Thyroid gland (tissue), 4 donors: ENCODE data around the gene ZBTB18. TPM values are rescaled to one million over a fixed set of nuclear protein-coding genes. Genes with fewer than 3 reads are reported as not detected.
A peak's percentile ranks its signal among the peaks of the same experiment; 100 is the strongest.

Experiments used
- DNase-seq, 2 donors: peaks; one replicate each; pipeline ENCODE4 v3.0.0-alpha.2; 2019
- H3K27ac ChIP-seq, 3 donors: fragments of 200-600 bp; sonication (generic); 1 replicate in 2 of 3; 2 replicates in 1 of 3; pipeline ENCODE4 v1.5.1; 2016 to 2019; ENCODE audit warnings: mild to moderate bottlenecking in 1 of 3, moderate library complexity in 1 of 3
- H3K27me3 ChIP-seq: fragments of 200-600 bp; sonication (generic); one replicate; pipeline ENCODE4 v1.5.1; 2019
- H3K36me3 ChIP-seq, 2 donors: fragments of 200-600 bp; sonication (generic); one replicate each; pipeline ENCODE4 v1.5.1; 2016 to 2019
- H3K4me1 ChIP-seq, 2 donors: fragments of 200-600 bp; sonication (generic); one replicate each; pipeline ENCODE4 v1.5.1; 2017 to 2019
- H3K4me3 ChIP-seq, 3 donors: fragments of 200-600 bp; sonication (generic); replicated peaks in 1 of 3; 1 replicate in 2 of 3; 2 replicates in 1 of 3; pipeline ENCODE4 v1.5.1; 2016; ENCODE audit warnings: mild to moderate bottlenecking in 1 of 3
- H3K9me3 ChIP-seq: fragments of 200-600 bp; sonication (generic); one replicate; pipeline ENCODE4 v1.5.1; 2017
- CTCF ChIP-seq, 6 experiments: fragments of 200-600 bp in 3 of 6; fragments of 450-650 bp in 3 of 6; sonication (generic) in 3 of 6; IDR thresholded peaks; one replicate each; pipeline ENCODE4 v1.5.1; 2016 to 2019; ENCODE audit warnings: antibody characterized with exemption in 6 of 6, mild to moderate bottlenecking in 2 of 6, inconsistent platforms in 1 of 6, moderate library complexity in 1 of 6
- POLR2A ChIP-seq, 2 donors: fragments of 450-650 bp; IDR thresholded peaks; one replicate each; pipeline ENCODE4 v1.6.1; 2017; ENCODE audit warnings: antibody characterized with exemption in 2 of 2, mild to moderate bottlenecking in 2 of 2, moderate library complexity in 1 of 2
- WGBS, 2 donors: methylation state at CpG; one replicate each; pipeline ENCODE4 v1.1.5; 2017; 5-methylcytosine and 5-hydroxymethylcytosine counted together
- intact Hi-C: fragments of 100-400 bp; cut with DNase I; formaldehyde crosslinking; loops from one replicate; pipeline ENCODE4 v1.15.1; 2023
- total RNA-seq, 4 donors: library from RNA; depleted of rRNA; stranded (reverse); fragments of >200 nt; gene quantifications; one replicate each; pipeline ENCODE4 v1.2.3, GENCODE V29; 2016

ZBTB18 gene
- total RNA-seq, 4 donors from 2014 or later, result 15.5 to 20.6 (median 18.3) TPM

DNA sequence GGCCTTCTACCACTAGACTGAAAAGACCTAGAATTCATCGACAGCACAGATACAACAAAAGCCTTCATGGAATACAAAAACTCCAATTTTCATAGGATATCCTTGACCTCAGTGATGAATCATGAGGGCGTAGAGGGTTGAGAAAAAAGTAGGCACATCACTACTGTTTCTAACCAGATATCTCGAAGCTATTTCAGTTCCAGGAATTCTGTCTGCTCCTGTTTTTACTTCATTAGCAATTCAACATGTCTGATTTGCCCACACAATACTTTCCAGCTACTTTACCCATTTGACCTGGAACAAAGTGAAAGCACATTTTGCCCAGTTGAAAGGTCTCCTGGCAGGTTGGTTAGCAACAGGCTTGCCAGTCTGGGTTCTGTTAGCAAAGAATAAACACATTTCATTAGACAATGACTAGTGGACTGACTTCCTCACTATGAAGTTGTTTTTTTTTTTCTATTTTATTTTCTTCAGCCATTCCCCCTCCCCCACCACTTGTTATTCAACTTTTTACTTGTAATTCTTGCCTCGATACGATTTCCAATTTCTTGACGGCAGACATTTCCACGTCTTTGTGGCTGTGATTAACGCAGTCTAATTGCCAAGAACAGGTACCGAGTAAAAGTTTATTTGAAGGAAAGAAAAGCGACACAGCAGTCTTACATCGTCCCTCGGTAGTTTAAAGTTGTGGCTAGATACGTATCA is 4.0 kb upstream of the ZBTB18 start:
- intact Hi-C loops, result no loop called here
- no peak for TF ChIP-seq POLR2A (IDR thresholded peaks at IDR 0.05)
- no peak for TF ChIP-seq CTCF (IDR thresholded peaks at IDR 0.05)

DNA sequence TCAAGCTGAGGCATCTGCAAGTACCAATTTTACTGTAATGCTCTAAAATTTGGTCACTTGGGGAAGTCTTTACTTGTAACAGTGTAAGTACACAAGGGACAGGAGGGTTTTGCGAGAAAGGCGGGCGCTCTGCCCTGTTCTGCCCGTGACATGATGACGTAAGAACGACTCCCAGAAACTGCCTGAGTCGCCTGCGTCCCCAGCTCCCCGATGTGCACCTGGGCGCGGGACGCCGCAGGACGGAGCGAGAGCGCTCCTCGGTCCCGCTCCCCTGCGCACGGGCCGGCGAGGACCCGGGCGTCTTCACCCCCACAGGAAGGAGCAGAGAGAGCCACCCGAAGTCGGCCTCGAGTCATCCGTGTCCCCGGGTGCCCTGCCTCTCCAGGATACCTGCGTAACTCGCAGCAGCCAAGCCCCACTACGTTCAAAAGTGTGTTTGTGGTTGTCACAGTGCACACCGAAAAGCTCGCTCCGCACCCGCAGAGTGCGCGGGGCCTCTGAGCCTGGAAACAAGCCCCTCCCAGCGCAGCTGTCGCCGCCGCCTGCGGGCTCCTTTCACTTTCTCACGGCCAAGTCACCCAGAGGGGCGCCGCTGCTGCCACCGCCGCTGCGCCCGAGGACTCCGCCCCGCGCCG is 3.3 kb upstream of the ZBTB18 start:
- DNase-seq, result peak; percentile 77 to 81
- H3K27me3 ChIP-seq, result no peaks in the 10 kb centered on the region
- H3K9me3 ChIP-seq, result no peaks in the 10 kb centered on the region
- H3K27ac ChIP-seq, result peak overlapping the region; percentile 95 to 100 (median 99)
- WGBS, 2 donors, result 0% methylated on average over 34 of the region's 54 CpGs; no CpG with 5 or more reads in 1 of the 2 donors
- no peaks in the 10 kb centered on the region for H3K36me3 ChIP-seq
- intact Hi-C loops, result no loop called here
- TF ChIP-seq POLR2A (IDR thresholded peaks at IDR 0.05) (peak; percentile 88 to 98), CTCF (IDR thresholded peaks at IDR 0.05) (no peak)
- H3K4me1 ChIP-seq, result peaks cover 6 to 13% of the 10 kb centered on the region in 2 donors
- peak overlapping the region; percentile 41 to 83 (median 82) for H3K4me3 ChIP-seq

More for the DNA sequence above, 4.0 kb upstream of the ZBTB18 start:
- 12 to 14% methylated on average over 13 of the region's 13 CpGs for WGBS, 2 donors
- Histone ChIP-seq H3K27me3 (no peaks in the 10 kb centered on the region), H3K4me1 (peaks cover 6 to 13% of the 10 kb centered on the region in 2 donors), H3K9me3 (no peaks in the 10 kb centered on the region), H3K27ac (peak overlapping the region; percentile 95 to 100 (median 99)), H3K4me3 (peak overlapping the region; percentile 41 to 83 (median 82)), H3K36me3 (no peaks in the 10 kb centered on the region)
- peak; percentile 35 to 43 for DNase-seq

DNA sequence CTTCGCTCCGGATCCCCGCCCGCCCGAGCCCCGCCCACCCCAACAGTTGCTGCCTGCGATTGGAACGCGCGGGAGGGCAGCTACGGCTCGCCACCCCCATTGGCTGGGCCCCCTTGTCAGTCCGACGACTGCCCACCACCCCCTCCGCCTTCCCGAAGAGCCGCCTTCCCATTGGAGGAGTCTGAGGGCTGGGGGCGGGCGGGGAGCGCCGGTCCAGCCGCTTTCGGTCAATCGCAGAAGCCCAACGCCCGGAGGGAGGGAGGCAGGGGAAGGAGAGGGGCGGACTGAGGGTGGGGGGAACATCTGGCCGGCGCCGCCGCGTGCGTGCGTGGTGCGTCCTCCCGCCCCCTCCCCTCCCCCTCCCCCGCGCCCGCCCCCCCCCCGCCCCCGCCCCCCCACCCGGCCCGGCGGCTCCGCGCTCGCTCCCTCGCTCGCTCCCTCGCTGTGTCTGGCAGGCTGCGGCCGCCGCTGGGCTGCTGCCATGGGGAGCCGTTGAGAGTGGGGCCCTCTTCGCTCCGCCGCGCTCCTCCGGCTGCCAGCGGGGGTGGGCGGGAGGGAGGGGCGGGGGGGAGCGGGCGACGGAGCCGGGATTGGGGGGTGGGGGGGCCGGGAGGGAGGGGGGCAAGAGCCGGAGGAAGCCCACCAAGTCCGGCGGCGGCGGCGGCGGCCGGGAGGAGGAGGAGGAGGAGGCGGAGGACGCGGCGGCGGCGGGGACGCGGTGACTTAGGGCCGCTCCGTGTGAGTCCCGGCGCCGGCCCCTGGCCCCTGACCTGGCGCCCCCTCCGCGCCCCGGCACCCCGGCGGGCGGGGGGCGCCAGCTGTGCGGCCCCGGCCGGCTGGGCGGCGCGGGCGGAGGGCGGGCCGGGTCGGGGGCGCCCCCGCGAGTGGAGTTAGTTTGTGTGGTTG is 2.6 kb upstream of the ZBTB18 start:
- H3K27ac ChIP-seq, result peak overlapping the region; percentile 95 to 100 (median 99)
- intact Hi-C loops, result no loop called here

More for the DNA sequence above, 2.6 kb upstream of the ZBTB18 start:
- DNase-seq, result peak; percentile 100
- H3K9me3 ChIP-seq, result no peaks in the 10 kb centered on the region
- H3K4me3 ChIP-seq, result peak overlapping the region in 1 of 3 donors; percentile 79
- WGBS, 2 donors, result 0% methylated on average over 13 of the region's 109 CpGs; no CpG with 5 or more reads in 1 of the 2 donors
- TF ChIP-seq POLR2A (IDR thresholded peaks at IDR 0.05) (no peak), CTCF (IDR thresholded peaks at IDR 0.05) (no peak)
- no peaks in the 10 kb centered on the region for H3K27me3 ChIP-seq
- no peaks in the 10 kb centered on the region for H3K36me3 ChIP-seq
- peaks cover 6 to 13% of the 10 kb centered on the region in 2 donors for H3K4me1 ChIP-seq
